Measurements from ENCODE around the gene MEG3. TPM values are rescaled to one million over a fixed set of nuclear protein-coding genes. Genes with fewer than 3 reads are reported as not detected.

The MEG3 gene
- polyA plus RNA-seq, 1 donor from 2014 or later: not detected

DNA sequence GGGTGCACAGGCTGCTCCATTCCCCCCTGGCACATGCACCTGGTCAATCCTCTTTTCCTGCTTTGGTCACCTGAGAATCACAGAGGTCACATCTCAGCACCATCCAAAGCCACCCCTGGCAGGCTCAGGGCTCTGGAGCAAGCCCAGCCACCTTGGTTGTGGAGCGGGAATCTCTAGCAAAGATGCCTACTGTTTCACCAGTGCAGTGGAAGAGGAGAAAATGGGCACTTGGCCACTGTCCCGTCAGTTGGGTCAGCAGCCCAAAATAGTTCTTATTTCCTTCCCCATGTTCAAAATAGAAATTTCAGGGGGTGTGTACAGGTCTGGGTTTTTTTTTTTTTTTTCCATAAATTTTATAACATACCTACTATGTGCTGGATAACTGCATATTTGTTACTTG lies 59.3 kb downstream of the MEG3 start:
- Histone ChIP-seq H3K9me2 (ENCODE audit: insufficient read depth, low read length) (no peaks in the 10 kb centered on the region), H4K20me1 (ENCODE audit: insufficient read depth) (no peaks in the 10 kb centered on the region), H2AFZ (ENCODE audit: low read depth, low read length) (no peak overlapping the region), H3K27ac (ENCODE audit: low read length) (no peak overlapping the region), H3K9me3 (ENCODE audit: low read length) (peaks cover 3% of the 10 kb centered on the region), H3K27me3 (ENCODE audit: insufficient read depth, low read depth, low read length) (no peaks in the 10 kb centered on the region), H3K79me2 (replicated peaks; ENCODE audit: insufficient read depth, low read length) (no peaks in the 10 kb centered on the region), H3K9ac (ENCODE audit: low read length) (no peak overlapping the region), H3K36me3 (ENCODE audit: insufficient read depth, low read length) (no peaks in the 10 kb centered on the region), H3F3A (ENCODE audit: insufficient read depth, low read length, poor library complexity, severe bottlenecking) (no peaks in the 10 kb centered on the region), H3K4me3 (ENCODE audit: low read length) (no peak overlapping the region), H3K4me2 (ENCODE audit: low read length) (no peak overlapping the region)
- TF ChIP-seq, protein P1, sequence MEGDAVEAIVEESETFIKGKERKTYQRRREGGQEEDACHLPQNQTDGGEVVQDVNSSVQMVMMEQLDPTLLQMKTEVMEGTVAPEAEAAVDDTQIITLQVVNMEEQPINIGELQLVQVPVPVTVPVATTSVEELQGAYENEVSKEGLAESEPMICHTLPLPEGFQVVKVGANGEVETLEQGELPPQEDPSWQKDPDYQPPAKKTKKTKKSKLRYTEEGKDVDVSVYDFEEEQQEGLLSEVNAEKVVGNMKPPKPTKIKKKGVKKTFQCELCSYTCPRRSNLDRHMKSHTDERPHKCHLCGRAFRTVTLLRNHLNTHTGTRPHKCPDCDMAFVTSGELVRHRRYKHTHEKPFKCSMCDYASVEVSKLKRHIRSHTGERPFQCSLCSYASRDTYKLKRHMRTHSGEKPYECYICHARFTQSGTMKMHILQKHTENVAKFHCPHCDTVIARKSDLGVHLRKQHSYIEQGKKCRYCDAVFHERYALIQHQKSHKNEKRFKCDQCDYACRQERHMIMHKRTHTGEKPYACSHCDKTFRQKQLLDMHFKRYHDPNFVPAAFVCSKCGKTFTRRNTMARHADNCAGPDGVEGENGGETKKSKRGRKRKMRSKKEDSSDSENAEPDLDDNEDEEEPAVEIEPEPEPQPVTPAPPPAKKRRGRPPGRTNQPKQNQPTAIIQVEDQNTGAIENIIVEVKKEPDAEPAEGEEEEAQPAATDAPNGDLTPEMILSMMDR (IDR thresholded peaks at IDR 0.05; ENCODE audit: poor library complexity, severe bottlenecking): no peak
- no peak for TF ChIP-seq MXI1 (conservative IDR thresholded peaks at IDR 0.05; ENCODE audit: poor library complexity, severe bottlenecking)
- no peak for TF ChIP-seq EP300 (conservative IDR thresholded peaks at IDR 0.05; ENCODE audit: poor library complexity, severe bottlenecking)
- no peak for TF ChIP-seq EZH2 (IDR thresholded peaks at IDR 0.05; ENCODE audit: borderline replicate concordance, insufficient read depth, low read length, poor library complexity, severe bottlenecking)
- TF ChIP-seq POLR2AphosphoS5 (IDR thresholded peaks at IDR 0.05): no peak
- TF ChIP-seq TAF1 (IDR thresholded peaks at IDR 0.05; ENCODE audit: low read depth): no peak
- no peak for TF ChIP-seq SMC3 (conservative IDR thresholded peaks at IDR 0.05; ENCODE audit: poor library complexity)
- no peak for TF ChIP-seq REST (IDR thresholded peaks at IDR 0.05; ENCODE audit: borderline replicate concordance)
- TF ChIP-seq RAD21 (conservative IDR thresholded peaks at IDR 0.05): no peak

GRCh38 chr14:100885617-100886016 lies 59.7 kb downstream of the MEG3 start:
- Histone ChIP-seq H2AFZ (ENCODE audit: low read depth, low read length) (no peak overlapping the region), H4K20me1 (ENCODE audit: insufficient read depth) (no peaks in the 10 kb centered on the region), H3K4me2 (ENCODE audit: low read length) (no peak overlapping the region), H3K36me3 (ENCODE audit: insufficient read depth, low read length) (no peaks in the 10 kb centered on the region), H3K9me3 (ENCODE audit: low read length) (peaks cover 3% of the 10 kb centered on the region), H3K27me3 (ENCODE audit: insufficient read depth, low read depth, low read length) (no peaks in the 10 kb centered on the region), H3K9ac (ENCODE audit: low read length) (no peak overlapping the region), H3F3A (ENCODE audit: insufficient read depth, low read length, poor library complexity, severe bottlenecking) (no peaks in the 10 kb centered on the region), H3K9me2 (ENCODE audit: insufficient read depth, low read length) (no peaks in the 10 kb centered on the region), H3K27ac (ENCODE audit: low read length) (no peak overlapping the region), H3K4me3 (ENCODE audit: low read length) (no peak overlapping the region), H3K79me2 (replicated peaks; ENCODE audit: insufficient read depth, low read length) (no peaks in the 10 kb centered on the region)
- TF ChIP-seq POLR2AphosphoS5 (IDR thresholded peaks at IDR 0.05): no peak
- TF ChIP-seq, protein P1 (IDR thresholded peaks at IDR 0.05; ENCODE audit: poor library complexity, severe bottlenecking): no peak
- TF ChIP-seq EZH2 (IDR thresholded peaks at IDR 0.05; ENCODE audit: borderline replicate concordance, insufficient read depth, low read length, poor library complexity, severe bottlenecking): no peak
- no peak for TF ChIP-seq TAF1 (IDR thresholded peaks at IDR 0.05; ENCODE audit: low read depth)
- no peak for TF ChIP-seq EP300 (conservative IDR thresholded peaks at IDR 0.05; ENCODE audit: poor library complexity, severe bottlenecking)
- no peak for TF ChIP-seq MXI1 (conservative IDR thresholded peaks at IDR 0.05; ENCODE audit: poor library complexity, severe bottlenecking)
- TF ChIP-seq REST (IDR thresholded peaks at IDR 0.05; ENCODE audit: borderline replicate concordance): no peak

Data from neural cell (in vitro differentiated cells).